Islet of Langerhans (tissue), 1 donor: ENCODE results near the gene LDLRAD4.
"Not testable (repeated sequence)": the region's sequence is repeated elsewhere in the genome, so short reads cannot be mapped to it uniquely, and the experiment has no call there.

Experiments used
- FAIRE-seq: peaks from one replicate; lab custom pipeline; 2011; peaks lifted over from hg19 to GRCh38; lab: Jason Lieb, UNC

Gene LDLRAD4

DNA sequence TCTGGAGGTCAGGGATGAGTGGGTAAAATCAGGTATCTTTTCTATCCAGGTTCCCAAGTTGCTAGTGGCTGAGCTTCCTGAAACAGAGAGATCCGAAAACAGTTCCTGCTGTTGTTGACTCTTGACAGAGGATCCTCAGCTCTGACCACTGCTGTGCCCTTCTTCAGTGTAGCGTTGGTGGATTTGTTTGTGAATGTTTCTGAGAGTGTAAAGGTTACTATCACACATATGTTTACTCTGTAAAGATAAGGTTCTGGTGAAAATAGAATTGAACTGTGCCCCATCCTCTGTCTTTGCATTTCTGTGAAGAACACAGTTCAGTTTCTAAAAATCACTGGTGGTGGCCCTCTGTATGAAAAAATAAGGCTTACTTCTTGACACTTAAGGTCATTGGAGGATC lies 119.8 kb downstream of the LDLRAD4 start:
- FAIRE-seq, result no peak

DNA sequence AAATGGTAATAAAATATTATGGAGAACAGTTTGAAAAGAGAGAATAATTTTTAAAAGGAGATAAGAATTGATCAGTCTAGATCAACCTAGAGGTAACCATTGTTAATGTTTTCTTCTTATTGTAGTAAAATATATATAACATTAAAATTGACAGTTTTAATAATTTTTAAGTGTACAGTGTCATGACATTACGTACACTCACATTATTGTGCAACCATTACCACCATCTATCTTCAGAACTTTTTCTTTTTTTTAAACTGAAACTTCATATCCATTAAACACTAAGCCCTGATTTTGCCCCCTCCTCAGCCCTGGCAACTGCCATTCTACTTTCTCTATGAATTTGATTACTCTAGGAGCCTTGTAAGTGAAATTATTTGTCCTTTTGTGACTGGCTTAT lies 121.1 kb downstream of the LDLRAD4 start:
- no peak for FAIRE-seq

DNA sequence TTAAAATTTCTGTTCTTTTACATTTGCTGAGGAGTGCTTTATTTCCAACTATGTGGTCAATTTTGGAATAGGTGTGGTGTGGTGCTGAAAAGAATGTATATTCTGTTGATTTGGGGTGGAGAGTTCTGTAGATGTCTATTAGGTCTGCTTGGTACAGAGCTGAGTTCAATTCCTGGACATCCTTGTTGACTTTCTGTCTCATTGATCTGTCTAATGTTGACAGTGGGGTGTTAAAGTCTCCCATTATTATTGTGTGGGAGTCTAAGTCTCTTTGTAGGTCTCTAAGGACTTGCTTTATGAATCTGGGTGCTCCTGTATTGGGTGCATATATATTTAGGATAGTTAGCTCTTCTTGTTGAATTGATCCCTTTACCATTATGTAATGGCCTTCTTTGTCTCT lies 127.9 kb downstream of the LDLRAD4 start:
- FAIRE-seq, result not testable (repeated sequence)

DNA sequence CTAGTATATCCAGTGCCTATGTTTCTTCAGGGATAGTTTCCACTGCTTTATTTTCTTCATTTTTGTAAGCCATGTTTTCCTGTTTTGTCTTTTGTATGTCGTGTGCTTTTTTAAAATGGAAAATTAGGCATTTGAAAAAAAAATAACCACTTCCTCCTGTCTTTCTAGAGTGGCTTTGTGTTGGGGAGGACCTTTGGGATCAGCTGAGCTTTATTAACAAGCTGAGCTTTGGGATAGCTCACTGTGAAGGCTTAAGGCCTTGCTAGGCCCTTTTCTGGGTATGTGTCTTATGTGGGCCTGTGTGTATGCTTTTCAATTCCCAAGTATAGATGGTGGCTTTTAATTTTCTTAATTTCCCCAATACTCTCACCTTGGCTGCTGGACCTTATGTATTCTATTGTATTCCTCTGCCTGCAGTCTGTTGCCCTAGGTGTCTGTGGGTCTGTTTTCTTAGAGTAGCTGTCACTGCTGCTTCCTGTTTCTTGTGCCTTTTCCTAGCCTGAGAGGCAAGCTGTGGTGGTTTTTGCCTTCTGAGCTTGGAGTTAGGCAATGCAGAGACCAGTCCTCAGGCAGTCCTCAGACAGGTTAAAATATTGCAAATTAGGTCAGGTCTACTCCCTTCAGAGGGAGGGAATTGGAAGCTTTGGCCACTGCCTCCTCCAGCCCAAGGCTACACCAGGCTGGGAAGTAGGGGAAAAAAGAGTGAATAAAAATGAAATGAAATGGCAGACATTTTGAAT lies 134.7 kb downstream of the LDLRAD4 start:
- FAIRE-seq, result no peak

DNA sequence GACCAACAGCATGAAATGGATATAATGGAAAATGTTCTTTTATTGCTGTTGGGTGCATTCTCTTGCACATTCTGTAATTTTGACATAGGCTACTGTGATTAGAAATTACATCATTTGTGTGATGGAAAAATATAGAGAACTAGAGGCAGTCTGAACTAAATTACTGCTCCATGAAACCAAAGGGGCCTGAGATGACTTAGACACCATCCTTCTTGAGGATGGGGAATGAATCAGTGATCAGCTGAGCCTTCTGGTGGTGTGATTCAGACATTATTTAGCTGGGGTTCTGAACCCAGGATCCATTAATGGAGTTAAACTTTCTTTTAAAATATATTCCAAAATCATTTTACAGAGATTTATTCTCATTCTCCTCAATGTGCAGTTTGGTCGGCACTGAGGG lies 135.8 kb downstream of the LDLRAD4 start:
- no peak for FAIRE-seq

DNA sequence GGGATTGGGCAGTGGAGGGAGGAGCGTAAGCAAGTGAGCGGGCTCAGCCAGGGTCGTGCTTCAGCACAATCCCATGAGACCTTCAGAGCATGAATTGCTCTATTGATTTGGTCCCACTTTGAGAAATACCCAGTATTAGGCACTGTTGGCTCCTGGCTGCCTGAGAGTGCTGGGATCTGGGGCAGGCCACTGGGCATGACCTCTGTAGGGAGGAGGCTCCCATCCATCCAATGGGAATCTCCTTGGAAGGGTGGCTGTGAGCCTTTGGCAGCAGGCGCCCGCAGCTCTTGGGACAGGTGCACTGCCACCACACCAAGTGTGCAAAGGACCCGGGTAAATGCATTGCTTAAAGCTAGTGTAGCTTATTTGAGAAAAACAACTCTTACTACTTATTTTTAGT lies 137.5 kb downstream of the LDLRAD4 start:
- no peak for FAIRE-seq

DNA sequence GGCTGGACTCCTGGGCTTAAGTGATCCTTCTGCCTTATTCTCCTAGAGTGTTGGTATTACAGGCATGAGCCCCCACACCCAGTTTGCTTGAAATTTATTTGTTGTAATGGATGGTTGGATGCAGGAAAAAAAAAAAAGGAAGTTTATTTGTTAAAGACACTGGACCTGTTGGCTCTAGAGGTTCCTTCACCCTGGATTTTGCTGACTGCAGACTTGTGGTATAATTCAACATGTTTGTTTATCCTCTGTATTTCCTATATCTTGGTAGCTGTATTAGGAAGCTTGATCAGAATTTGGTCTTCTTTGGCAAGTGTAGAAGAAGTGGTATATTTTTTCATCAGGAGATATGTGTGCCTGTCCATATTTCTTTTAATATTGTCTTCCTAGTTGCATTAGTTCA lies 138.7 kb downstream of the LDLRAD4 start:
- no peak for FAIRE-seq

DNA sequence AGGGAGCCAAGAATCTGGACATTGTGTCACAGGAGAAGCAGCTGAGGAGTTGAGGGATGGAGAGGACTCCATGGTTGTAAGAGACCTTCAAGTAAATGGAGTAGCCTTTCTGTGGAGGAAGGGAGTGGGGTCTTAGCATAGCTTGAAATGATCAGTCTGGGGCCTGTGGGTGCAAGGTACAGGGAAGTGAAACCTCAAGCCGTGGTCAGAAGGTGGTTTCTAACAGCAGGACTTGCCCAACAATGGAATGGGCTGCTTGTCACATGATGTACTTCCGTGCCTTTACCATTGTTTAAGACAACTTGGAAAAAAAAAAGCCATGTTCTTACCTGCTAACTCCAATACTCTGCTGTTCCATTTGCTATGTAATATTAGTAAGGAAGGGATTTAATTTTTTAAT lies 140.7 kb downstream of the LDLRAD4 start:
- FAIRE-seq, result no peak

DNA sequence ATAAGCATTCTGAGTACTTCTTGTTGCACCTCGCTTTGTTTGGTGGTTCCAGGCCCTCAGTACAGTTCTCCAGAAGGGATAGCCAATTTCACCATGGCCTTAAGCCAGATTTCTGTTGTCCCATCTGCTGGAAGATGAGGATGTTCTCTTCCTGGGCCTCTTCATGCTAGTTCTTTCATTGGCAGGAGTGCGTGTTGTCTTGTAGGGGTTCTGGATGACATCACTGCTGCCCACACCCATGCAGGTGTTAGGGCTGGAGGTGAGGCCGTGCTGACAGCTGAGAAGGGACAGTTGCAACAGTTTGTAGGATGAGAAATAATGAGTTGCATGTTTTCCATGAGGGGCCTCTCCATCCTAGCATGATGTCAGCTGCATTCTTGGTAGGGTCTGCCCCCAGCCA lies 142.9 kb downstream of the LDLRAD4 start:
- FAIRE-seq, result no peak

DNA sequence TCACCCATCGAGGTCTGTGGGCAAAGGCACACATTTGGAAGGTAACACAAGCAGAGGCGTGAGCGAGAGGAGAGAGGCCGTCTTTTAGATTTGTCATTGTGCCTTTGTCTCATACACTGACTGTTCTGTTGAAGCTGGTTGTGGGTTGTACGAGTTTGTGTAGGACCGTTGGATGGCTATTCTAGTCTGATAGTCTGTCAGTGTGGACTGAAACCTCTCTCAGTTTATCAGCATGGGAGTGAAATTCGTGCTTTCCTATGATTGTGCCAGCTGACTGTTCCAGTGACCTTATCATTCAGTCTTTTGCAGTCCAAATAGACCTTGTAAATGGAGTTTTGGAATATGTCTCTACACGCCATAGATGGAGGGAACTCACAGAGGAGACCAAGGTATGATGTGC lies 143.5 kb downstream of the LDLRAD4 start:
- FAIRE-seq, result no peak

DNA sequence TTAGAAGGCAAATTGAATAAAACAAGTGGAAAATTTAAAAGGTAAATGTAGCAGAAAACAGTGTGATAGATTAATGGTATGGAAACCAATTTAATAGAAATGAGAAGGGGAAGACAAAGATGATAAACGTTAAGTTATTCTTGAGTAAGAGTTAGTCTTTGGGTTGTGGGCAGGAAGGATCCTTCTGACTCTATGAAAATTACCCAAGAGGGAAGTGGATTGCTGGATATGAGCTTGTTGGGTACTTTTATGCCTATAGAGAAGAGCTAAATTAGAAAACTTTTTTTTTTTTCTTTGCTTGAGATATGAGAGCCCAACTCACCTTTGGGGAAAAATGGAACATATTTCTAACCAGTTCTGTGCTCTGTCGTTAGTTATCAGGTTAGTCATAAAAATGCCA lies 144.0 kb downstream of the LDLRAD4 start:
- FAIRE-seq, result no peak

DNA sequence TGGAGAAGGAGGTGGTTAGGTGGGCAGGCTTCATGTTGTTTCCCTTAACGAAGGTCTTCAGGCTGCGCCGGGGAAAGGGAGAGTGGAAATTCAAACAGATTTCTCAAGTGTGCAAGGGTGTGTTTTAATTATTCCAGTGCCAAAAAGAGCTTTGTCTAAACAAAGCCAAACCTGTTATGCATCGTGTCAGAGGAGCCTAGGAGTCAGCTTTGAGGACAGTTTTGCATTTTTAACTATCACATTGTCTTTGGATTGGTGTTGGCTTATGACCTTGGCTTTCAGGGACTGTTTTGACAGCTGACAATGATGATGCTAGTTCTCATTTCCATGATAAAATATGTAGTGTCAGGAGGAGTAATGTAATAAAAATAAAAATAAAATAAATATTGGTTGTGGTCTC lies 144.8 kb downstream of the LDLRAD4 start:
- no peak for FAIRE-seq

DNA sequence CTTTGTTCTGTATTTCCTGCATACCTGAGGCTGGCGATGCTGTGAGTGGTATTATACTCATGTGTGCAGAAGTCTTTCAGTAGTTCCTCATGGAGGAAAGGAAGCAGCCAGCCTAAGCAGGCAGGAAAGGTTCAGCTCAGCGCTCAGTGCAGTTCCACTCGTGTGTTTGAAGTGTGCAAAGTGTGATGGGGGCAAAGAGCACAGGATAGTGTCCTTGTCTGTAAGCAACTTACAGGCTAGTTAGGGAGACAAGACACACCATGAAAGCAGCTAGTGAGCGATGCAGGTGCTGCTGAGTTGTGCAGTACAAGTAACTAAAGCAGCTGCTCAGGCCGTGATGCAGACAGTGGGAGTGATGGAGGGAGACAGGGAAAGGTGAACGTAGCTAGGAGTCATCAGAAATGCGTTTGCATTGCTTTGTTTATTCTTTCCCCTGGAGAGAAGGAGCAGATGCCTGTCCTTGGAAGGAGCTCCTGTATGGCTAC lies 146.2 kb downstream of the LDLRAD4 start:
- FAIRE-seq, result no peak

DNA sequence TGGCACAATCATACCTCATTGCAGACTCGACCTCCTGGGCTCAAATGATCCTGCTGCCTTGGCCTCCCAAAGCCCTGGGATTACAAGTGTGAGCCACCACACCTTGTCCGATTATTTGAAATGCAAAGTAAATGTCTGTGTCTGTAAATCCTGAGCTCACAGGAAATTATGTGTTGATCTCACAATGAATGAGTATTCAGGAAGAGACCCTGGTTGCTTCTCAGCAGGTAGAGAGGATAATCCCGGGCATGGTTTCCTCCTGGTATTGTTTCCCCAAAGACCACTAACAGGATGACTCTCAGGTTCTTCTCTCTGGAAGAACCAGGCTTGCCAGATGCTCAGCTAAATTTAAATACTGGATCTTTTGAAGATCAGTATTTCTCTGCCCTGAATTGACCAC lies 147.6 kb downstream of the LDLRAD4 start:
- no peak for FAIRE-seq

DNA sequence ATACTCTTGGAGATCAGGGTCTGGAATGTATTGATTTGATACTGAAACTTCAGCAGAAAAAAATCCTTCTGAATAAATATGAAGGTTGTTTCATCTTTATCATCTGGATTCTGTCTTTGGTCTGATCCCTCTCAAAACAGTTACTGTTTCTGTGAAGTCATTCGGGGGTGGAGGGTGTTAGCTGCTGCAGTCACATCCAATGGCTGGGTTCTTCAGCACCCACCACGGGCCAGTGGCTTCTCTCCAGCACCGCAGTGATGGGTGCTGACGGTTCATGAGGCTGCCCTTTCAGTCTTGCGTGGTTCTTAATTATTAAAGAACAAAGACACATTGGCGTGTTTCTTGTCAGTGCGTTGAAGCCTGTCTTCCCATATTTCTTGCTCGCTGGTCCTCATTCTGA lies 148.0 kb downstream of the LDLRAD4 start:
- FAIRE-seq, result no peak

DNA sequence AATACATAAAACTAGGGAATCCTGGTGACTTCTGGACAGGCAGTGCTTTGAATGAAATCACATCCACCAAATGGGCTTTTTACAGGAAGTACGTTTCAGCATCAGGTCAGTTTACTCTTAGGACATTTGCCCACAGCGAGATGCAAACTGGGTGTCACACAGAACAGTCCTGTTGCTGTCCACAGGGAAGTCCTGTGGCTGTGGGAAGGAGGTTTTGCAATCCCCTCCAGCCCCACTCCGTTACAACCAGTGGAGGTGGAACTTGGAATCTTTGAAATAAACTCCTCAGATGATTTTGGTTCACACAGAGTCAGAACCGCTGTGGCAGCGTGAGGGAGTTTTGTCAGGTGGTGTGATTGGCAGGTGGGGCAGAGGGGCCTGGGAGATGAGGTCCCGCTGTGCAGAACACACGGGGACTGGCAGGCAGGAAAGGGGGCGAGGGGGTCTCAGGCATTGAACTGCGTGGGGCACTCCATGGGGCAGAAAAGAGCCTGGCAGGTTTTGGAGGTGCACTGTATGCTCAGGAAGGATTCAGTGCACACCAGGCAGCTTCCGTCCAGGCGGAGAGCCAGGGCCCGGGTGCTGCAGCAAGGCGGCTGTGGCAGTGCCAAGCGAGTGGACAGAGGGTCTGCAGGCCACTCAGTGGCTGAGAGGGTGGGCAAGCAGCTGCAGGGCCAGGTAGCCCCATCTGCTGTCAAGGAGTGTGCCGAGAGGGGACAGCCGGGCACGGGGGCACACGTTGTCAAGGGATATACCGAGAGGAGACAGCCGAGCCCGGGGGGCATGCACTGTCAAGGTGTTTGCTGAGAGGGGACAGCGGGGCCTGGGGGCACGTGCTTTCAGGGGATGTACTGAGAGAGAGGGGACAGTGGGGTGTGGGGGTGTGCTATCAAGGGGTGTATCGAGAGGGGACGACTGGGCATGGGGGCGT lies 148.7 kb downstream of the LDLRAD4 start:
- FAIRE-seq, result no peak

DNA sequence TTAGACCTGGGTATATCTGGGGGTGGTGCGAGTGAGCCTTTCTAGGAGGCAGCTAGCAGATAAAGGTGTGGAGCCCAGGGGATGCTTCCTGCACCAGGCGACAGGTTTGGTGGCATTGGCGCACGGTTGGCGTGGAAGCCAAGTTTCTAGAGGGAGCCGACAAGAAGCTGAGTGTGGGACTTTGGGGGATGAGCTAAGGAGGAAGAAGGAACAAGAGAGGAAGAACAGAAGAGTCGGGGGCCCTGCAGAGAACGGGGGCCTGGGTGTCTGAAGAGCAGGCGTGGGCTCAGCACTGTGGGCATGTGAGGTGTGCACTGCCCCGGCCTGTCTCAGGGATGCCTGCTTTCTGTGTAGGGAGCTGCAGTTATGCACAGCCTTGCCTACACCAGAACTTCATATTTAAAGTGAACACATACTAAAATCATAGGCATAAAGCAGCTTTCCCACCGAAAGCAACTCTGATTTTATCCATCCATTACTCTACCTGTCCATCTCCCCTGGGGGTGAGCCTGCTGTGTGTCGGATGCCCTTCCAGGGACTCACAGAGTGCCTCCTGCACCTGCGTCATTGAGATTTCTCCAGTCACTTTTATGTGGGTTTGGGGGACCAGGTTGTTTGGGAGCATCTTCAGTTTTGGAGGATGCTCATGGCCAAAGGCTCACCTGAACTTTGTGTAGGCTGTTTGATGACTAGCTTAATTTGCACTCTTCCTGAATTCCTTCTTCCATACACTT lies 149.7 kb downstream of the LDLRAD4 start:
- FAIRE-seq, result no peak

DNA sequence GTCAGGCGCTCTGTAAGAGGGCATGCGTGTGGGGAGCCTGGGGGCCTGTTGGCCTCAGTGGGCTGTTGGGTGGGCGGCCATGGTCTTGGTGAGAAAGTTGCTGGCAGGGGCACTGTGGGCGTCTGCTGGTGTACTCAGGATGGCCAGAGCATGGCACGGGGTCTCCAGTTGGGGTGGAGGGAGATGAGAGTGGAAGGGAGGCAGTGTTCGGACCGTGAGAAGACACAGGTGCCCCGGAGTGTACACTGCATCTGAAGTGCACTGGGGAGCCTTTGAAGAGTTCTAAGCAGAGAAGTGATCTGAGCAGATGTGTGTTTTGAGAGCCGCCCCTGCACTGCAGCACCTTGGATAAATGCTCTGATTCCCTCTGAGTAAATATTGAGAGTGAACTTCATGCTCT lies 150.8 kb downstream of the LDLRAD4 start:
- FAIRE-seq, result no peak

DNA sequence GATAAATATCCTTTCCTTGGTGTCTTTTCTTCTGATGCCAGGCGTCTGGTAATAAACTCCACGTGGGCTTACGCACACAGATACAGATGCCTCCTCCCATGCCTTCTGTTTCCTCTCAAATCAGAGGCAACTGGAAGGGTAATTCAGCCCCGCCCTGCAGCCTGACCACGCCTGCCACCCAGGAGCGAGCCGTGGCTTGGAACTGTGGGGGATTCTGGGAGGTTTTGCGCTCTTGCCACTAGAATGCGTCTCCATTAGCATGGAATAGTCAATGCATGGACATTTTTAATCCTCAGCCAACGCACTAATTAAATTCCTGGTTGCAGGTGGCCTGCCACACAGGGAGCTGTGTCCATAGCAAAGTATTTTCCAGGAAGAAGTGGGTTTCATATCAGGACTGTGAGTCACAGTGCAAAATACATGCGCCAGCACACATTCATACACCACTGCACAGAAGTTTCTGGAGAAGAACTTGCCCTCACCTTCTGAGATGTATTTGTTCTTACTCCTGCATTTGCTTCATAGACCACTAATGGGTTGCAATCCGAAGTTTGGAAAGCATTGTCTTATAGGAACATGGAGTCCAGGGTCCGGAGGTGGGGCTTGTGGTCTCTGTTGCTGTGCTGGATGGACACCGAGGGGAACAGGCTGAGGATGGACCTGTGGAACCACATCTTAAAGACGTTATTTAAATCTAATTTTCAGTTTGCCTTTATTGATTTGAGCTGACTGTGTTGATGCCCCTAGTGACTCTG lies 151.4 kb downstream of the LDLRAD4 start:
- FAIRE-seq, result no peak

DNA sequence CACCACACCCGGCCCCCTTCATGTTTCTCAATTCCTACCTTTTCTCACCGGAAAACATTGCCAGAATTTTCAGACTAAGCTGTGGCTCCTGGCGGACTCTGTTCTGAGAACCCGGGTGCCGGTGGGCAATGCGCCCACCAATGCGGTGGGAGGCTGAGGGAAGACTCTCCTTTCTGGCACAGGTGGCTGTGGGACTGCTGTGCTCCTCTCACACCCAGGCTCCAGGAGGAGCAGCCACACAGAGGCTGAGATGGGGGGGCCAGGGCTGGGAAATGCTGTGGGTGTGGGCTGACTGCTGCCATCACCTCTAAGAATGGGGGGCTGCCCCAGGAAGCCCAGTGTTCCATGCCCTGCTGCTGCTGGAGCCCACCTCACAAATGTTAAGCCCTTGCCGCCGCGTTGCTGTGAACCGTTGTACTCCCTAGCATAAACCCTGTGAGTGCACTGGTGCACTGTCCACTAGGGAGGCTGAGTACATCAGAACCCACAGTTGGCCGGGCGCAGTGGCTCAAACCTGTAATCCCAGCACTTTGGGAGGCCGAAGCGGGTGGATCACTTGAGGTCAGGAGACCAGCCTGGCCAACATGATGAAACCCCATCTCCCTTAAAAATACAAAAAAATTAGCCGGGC lies 152.6 kb downstream of the LDLRAD4 start:
- no peak for FAIRE-seq

DNA sequence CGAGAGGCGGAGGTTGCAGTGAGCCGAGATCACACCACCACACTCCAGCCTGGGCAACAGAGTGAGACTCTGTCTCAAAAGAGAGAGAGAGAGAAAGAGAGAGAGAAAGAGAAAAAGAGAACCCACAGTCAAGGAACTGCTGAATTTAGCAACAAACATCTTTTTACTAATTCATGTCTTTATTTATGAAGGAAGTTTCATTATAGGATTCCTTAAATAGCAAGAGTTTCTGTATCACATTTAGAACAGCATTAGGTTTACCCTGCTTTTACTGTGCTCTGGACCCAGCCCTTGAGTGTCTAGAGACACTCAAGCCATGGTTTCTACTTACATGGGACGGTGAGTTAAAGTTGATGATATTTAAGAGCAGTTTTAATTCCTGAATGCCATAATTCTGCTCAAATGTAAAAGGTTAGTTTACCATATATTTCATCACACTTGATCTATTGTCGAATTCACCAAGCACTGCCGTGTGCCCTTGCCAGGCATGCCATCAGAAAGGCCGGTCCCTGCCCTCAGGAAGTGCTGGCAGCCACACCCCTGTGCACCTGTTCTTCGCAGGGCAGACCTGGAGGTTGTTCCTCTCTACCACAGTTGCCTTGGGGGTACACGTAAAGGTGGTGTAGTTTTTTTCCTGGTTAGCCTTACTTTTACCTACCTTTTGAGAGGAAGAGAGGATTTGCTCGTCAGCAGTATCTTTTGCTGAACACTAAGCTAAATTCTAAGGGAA lies 153.3 kb downstream of the LDLRAD4 start:
- FAIRE-seq, result no peak
